GM12891 (cell line): Measurements from ENCODE around the gene RNPS1.

Experiments used
- PAX5 ChIP-seq: IDR thresholded peaks from 2 replicates; pipeline ENCODE4 v1.6.1; 2011; ENCODE audit warnings: low read length, moderate library complexity, mild to moderate bottlenecking; ENCODE audit not compliant: insufficient read depth, severe bottlenecking
- POLR2A ChIP-seq: IDR thresholded peaks from 2 replicates; pipeline ENCODE4 v1.6.1; 2011; ENCODE audit warnings: low read depth, low read length, control low read depth
- POLR2AphosphoS5 ChIP-seq: IDR thresholded peaks from 2 replicates; pipeline ENCODE4 v1.6.1; 2011; ENCODE audit warnings: low read depth, low read length, control low read depth
- POU2F2 ChIP-seq: IDR thresholded peaks from 2 replicates; pipeline ENCODE4 v1.6.1; 2011; ENCODE audit warnings: low read depth, mild to moderate bottlenecking, control low read depth, low read length, moderate library complexity
- SPI1 ChIP-seq: IDR thresholded peaks from 2 replicates; pipeline ENCODE4 v1.6.1; 2011; ENCODE audit warnings: low read depth, low read length, control low read depth
- TAF1 ChIP-seq: IDR thresholded peaks from 2 replicates; pipeline ENCODE4 v1.6.1; 2011; ENCODE audit warnings: low read depth, low read length, control low read depth

- TF ChIP-seq POLR2A: no peak
- no peak for TF ChIP-seq POLR2AphosphoS5
- no peak for TF ChIP-seq TAF1
- TF ChIP-seq SPI1: no peak
- no peak for TF ChIP-seq PAX5
- no peak for TF ChIP-seq POU2F2
These were observed 18.6 kb upstream of the RNPS1 start for GRCh38 chr16:2286550-2286949.
